Mammary epithelial cell (primary cell): ENCODE results near the gene PARVB.

ENCODE experiments used
- CTCF ChIP-seq, 2 donors: IDR thresholded peaks in 1 of 2; conservative IDR thresholded peaks in 1 of 2; 2 replicates each; pipeline ENCODE4 v1.5.1; 2011 to 2012; ENCODE audit warnings: inconsistent platforms in 2 of 2, low read length in 2 of 2, mild to moderate bottlenecking in 2 of 2, control low read depth in 1 of 2, low read depth in 1 of 2; ENCODE audit not compliant: insufficient read depth in 1 of 2; ENCODE audit errors: extremely low read depth in 1 of 2
- EZH2 ChIP-seq: IDR thresholded peaks from 2 replicates; pipeline ENCODE4 v1.6.1; 2012; ENCODE audit warnings: low read length, inconsistent platforms, borderline replicate concordance

GRCh38 chr22:44055805-44056204 is 31.7 kb downstream of the PARVB start:
- TF ChIP-seq CTCF (conservative IDR thresholded peaks at IDR 0.05 in 1 of 2, IDR thresholded peaks at IDR 0.05 in 1 of 2; ENCODE audit: extremely low read depth in 1 of 2, insufficient read depth in 1 of 2, low read depth in 1 of 2, low read length in 2 of 2) (no peak), EZH2 (no peak)
